ENCODE results near the gene NKRF. TPM values are rescaled to one million over a fixed set of nuclear protein-coding genes. Genes with fewer than 3 reads are reported as not detected.
"Not testable (repeated sequence)": the region's sequence is repeated elsewhere in the genome, so short reads cannot be mapped to it uniquely, and the experiment has no call there.

NKRF gene
- polyA plus RNA-seq (ENCODE audit: insufficient read length in 4 of 4) = 10 to 100 TPM; 14.5 to 18.0 (median 16.2) TPM

DNA sequence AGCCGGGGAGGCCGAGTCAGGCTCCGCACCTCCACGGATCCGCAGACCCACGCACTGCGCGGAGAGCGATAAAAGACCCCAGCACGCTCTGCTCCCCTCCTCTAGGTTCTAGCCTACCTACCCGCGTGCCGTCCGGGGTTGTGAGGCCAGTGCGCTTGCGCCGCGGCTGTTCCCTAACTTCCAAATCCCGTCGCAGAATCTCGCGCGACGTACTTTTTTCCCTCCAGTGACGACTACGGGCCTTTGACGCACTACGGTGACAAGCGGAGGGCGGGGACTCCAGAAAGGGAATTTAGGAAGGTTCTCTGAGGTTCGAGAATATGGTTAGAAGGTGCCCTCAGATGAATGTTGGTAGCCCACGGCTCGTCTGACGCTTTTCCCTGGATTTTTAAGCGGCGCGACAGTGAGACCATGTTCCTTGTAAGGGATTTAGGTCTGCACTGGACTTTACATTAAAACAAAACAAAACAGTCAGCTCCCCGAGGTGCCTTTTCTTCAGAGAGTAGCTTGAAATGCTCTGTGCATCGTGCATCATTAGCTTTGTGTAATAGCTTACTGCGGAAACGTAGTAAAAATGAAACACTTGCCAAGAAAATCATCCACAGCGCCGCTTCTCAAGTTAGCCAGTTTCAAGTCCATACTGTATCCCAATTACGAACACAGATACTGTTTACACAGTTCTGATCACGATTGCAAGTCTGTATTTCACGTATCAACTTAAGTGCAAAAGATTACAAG lies at the start of gene NKRF:
TSS of gene NKRF (minus strand) at position 145 of the 738 bp plus-strand sequence.
- peak; percentile 80 to 86 (median 83) for DNase-seq (ENCODE audit: low read depth in 4 of 4, low spot score in 3 of 4)

DNA sequence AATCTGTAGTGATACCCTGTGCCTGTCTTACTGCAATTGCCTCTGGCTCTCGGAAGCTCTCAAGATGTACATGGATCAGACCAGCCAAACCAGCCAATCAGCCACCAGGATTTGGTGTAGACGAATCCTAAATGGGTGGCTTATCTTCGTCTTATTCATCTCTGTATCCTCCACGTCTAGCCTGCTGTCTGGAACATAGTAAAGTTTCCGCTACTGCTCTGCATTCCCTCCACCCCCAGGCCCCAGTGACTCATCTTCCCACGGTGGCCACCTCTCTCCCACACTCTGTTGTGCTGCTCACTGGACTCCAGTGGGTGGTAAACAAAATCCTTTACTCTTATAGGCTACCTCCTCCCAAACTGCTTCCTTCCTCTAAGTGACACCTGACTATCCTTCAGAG lies 48.9 kb upstream of the NKRF start:
- no peak for DNase-seq (ENCODE audit: low read depth in 4 of 4, low spot score in 3 of 4)

DNA sequence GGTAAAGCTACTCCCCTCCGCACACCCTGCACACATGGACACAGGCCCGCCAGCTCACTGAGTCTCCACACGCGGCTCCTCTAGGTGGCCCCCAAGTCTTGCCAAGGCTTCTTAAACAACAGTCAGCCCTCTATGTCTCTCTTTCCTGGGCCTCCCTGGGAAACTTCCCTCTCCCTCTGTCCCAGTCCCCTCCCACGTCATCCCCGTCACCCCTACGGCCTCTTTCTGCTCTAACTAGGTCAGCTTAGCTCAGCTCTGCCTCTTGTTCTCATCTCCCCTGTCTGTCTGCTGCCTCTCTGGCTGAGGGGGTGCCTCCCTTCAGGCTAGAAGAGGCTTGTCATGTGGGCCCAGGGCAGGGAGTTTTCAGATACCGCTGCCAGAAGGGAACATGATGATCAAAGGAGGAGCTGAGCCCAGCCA lies 47.9 kb upstream of the NKRF start:
- DNase-seq (ENCODE audit: low read depth in 4 of 4, low spot score in 3 of 4) = peak in 1 of 4 donors; percentile 46

DNA sequence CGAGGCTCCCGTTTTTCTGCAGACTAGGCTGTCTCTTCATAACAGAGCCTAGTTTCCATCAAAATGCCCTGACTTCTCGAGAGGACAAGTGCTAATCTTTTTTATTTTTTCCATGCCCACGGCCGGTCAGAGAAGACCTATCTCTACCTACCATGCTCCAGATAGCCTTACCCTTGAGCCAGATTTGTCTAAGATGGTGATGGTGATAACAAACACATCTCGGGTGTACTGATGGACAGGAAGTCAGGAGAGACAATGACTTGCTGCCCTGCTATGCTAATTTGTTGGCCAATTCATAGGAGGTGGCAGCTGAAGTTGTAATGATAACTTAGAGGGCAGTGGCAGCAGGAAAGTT lies 42.2 kb upstream of the NKRF start:
- DNase-seq (ENCODE audit: low read depth in 4 of 4, low spot score in 3 of 4) = no peak

DNA sequence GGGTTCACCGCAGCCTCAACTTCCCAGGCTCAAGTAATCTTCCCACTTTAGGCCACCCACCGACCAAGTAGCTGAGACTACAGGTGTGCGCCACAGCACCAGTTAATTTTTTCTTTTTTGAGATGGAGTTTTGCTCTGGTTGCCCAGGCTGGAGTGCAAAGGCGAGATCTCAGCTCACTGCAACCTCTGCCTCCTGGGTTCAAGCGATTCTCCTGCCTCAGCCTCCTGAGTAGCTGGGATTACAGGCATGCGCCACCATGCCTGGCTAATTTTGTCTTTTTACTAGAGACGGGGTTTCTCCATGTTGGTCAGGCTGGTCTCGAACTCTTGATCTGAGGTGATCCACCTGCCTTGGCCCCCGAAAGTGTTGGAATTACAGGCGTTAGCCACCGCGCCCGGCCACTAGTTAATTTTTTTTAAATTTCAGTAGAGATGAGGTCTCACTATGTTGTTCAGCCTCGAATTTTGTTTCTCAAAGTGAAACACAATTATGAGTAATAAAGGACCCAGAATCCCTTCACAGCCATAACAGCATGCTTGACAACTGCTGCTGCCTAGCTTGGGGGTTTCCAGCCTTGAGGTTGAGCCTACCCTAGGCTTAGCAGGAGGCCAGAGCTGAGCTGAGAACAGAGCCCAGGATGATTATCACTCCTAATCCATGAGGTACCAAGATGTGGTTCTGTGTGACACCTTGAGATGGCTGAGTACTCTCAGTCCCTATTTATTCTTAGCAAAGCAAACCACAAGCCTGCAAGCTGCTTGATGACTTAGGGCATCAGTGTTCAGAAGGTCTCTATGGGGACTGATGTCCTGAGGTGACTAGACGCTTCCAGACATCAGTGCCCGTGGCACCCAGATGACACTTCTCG lies 41.6 kb upstream of the NKRF start:
- no peak for DNase-seq (ENCODE audit: low read depth in 4 of 4, low spot score in 3 of 4)

DNA sequence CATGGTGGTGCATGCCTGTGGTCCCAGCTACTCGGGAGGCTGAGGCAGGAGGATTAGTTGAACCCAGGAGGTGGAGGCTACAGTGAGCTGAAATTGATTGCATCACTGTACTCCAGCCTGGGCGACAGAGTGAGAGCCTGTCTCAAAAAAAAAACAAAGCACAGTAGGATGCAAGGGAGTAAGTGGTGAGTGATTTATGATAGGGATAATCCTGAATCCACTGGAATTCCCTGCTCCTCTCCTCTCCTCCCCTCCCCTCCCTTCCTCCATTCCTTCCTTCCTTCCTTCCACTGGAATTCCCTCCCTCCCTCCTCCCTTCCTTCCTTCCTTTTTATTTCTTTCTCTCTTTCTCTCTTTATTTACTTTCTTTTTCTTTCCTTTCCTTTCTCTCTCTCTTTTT lies 40.9 kb upstream of the NKRF start:
- DNase-seq (ENCODE audit: low read depth in 4 of 4, low spot score in 3 of 4) = no peak

DNA sequence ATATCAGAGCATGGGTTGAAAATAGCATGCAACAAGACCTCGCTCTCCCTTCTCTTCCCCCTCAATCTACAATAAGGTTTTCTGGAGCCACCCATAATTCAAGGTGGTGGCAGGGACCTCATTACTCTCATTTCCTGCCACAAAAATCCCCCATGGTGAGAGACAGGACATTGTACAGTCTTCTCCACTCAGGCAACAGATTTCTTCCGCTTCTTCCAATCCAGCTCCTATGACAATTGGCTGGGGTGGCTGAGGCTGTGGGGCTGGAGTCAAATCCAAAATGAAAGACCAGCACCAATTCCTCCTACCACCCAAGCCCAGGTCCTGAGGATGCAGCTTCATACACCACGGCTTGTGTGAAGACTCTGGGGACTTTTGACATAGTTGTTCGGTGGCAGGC lies 40.3 kb upstream of the NKRF start:
- no peak for DNase-seq (ENCODE audit: low read depth in 4 of 4, low spot score in 3 of 4)

DNA sequence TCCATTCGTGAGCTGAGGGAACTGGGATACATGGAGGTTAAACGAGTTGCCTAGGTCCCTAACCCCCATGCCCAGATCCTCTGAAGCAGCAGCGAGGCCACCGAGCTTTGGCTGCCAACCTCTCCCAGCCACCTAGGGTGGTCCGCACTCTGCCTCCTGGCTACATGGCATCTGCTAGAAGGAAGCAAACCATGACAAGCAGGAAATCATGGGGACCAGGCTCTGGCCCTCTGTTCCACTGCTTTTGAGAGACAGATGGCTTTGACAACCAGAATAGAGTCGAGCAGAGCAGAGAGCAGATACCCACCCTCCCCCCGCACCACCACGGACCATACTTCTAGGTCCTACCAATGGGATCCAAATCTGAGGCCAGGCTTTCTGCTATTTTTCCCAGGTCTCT lies 37.5 kb upstream of the NKRF start:
- DNase-seq (ENCODE audit: low read depth in 4 of 4, low spot score in 3 of 4) = no peak

DNA sequence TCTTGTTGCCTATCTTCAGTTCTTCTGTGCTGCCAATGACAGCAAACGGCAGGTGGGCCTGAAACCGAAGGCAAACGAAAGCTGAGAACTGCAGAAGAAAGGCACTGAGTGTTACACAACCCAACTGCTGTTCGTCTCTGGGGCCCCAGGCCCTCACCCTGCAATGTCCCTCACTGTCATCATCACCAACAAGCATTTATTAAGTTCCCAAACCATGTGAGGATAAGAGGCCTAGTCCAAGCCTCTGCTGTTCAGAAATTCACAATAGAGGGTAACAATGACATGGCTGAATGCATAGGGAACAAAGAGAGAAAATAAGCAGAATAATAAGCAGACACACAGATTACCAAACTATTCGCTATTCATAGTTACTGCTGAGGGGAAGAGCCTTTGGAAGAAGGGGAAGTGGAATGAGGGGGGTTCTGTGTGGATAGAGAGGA lies 34.5 kb upstream of the NKRF start:
- no peak for DNase-seq (ENCODE audit: low read depth in 4 of 4, low spot score in 3 of 4)

DNA sequence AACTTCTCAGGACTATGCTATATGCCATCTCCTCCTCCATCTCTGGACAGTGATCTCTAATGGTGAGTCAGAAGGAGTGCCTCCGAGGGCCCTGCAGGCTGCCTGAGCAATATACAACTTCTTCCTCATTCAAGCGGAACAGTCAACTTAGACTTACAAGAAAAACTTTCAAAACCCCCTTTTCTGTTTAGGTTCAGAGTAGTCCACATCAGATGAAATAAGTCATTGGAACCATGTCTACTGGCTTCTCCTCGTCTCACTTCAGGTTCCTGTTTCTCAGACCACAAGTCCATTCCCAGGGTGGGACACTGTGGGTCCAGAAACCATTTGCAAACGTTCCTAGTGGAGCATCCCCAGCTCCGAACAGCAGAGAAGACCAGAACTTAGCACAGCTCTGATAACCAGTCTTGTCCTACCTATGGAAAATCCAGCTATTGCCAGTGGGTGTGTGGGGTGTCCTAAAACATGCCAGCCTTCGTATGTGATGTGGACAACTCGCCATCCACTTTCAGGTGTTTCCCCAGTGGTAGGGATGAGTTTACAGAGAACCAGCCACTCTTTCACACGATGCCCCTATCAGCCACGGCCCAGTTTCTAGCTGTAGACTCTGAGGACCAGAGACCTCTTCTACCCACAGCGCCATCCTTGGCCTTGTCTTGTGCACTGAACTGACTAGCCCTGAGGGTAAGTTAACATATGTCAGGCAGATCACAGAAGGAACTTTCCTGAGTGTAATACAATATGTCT lies 32.7 kb upstream of the NKRF start:
- DNase-seq (ENCODE audit: low read depth in 4 of 4, low spot score in 3 of 4) = no peak

DNA sequence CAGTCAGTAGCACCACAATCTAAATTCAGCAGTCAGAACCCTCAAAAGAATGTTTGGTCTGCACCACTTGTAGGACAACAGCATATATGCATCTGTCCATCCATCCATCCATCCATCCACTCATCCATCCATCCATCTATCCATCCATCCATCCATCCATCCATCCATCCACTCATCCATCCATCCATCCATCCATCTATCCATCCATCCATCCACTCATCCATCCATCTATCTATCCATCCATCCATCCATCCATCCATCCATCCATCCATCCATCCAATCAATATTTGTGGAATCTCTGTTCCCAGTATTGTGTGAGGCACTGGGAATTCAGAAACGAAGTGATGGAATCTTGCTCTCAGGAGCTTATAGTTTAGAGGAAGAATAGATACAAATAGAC lies 31.2 kb upstream of the NKRF start:
- DNase-seq (ENCODE audit: low read depth in 4 of 4, low spot score in 3 of 4) = not testable (repeated sequence)

DNA sequence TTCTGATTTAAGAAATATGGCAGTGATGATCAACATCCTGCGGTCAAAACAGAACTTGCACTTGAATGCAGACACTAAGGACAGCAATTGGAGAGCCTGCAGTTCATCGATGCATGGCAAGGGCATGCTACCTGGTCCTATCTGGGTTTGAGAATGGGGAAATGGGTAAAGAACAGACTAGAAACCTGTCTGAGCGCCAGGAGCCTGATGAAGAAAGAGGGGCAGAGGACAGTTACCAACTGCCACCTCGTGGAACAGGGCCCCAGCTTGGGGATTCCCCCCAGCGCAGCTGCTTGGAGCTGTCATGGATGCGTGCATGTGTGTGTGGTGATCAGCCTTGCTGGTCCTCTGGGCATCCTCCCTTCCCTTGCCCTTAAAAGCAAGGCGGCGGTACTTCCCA lies 30.2 kb upstream of the NKRF start:
- DNase-seq (ENCODE audit: low read depth in 4 of 4, low spot score in 3 of 4) = no peak

DNA sequence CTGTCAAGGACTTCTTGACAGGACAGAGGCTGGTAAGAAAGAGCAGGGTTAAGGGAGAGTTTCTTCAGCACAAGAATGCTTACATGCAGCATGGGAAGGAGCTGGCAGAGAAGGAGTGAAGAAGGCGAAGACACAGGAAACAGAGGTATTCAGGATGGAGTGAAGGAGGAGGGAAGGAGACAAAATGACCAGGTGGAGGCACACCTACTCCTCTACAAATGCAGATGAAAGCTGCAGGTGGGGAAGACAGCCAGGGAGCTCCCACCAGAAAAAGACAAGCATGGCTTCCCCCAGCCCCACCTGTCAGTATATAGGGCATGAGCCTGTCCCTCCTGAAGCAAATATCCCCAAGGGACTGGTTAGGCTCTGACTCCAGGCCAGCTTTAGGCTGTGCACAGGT lies 29.6 kb upstream of the NKRF start:
- no peak for DNase-seq (ENCODE audit: low read depth in 4 of 4, low spot score in 3 of 4)

DNA sequence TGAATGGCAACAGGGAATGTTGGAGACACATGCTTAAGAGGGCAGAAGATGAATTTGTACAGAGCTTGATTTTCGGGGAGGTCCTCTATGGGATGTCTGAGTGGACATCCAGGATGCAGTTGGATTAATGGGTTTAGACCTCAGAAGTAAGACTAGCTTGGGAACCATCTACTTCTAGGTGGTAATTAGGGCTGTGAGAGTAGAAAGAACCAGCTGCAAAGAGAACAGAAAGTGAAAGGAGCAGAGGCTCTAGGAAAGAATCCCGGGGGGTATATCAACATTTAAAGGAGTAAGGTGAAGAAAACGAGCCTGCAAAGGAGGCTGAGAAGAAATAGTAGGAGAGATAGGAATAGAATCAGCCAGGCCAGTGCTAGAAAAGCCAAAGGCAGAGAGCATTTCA lies 29.0 kb upstream of the NKRF start:
- DNase-seq (ENCODE audit: low read depth in 4 of 4, low spot score in 3 of 4) = no peak

DNA sequence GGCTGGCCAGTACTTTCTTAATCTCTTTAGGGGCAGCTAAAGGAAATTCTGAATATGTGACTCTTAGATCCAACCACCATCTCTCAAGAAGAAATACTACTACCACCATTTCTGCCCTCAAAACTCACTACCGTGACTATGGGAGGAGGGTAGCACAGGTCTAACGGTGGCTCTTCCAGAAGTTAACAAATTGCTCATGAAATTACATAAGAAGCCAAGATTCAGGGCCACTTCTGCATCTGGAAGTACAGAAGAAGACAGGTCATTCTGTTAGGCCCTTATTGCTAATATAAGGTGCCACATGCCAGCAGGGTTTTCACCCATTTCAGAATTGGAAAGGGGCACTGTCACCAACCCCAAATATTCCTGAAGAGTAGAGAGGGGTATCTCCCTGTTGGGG lies 19.6 kb upstream of the NKRF start:
- DNase-seq (ENCODE audit: low read depth in 4 of 4, low spot score in 3 of 4) = no peak

DNA sequence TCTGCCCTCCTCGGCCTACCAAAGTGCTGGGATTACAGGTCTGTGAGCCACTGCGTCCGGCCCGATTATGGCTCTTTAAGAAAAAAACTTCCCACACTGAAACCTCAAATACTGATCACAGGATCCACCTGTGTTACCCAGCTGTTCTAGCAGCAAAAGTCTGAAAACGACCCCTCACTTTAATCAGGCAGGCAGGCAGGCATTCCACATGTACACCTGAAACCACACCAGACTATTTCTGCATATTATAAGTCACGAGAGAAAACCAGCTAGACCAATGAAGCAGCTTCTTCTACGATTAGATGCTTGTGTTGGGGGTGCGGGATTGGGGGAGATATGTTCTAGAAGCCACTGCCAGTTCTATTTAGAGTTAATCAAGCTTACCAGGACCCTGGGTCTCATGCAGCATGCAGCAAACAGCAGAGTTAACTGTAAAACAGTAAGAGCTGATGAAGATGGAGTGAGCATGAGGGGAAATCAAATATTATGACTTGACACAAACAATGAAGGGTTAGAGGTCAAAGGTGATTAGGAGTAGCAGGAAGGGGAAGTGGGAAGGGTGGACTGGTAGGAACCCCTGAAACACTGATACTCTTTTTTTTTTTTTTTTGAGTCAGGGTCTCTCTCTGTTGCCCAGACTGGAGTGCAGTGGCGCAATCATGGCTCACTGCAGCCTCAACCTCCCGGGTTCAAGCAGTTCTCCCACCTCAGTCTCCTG lies 18.9 kb upstream of the NKRF start:
- DNase-seq (ENCODE audit: low read depth in 4 of 4, low spot score in 3 of 4) = no peak

DNA sequence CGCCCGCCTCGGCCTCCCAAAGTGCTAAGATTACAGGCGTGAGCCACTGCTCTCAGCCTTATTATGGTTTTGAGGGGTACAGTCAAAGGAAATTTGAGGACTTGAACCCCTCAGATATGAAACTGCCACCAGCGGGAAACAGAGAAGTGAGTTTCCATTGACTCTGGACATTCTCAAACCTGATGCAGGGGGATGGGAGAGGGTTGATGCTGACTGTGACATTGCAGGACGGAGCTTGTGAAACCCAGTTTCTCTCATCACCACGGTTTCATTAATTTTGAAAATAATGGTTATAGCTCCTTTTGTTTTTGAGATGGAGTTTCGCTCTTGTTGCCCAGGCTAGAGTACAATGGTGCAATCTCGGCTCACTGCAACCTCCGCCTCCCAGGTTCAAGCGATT lies 18.2 kb upstream of the NKRF start:
- DNase-seq (ENCODE audit: low read depth in 4 of 4, low spot score in 3 of 4) = no peak

DNA sequence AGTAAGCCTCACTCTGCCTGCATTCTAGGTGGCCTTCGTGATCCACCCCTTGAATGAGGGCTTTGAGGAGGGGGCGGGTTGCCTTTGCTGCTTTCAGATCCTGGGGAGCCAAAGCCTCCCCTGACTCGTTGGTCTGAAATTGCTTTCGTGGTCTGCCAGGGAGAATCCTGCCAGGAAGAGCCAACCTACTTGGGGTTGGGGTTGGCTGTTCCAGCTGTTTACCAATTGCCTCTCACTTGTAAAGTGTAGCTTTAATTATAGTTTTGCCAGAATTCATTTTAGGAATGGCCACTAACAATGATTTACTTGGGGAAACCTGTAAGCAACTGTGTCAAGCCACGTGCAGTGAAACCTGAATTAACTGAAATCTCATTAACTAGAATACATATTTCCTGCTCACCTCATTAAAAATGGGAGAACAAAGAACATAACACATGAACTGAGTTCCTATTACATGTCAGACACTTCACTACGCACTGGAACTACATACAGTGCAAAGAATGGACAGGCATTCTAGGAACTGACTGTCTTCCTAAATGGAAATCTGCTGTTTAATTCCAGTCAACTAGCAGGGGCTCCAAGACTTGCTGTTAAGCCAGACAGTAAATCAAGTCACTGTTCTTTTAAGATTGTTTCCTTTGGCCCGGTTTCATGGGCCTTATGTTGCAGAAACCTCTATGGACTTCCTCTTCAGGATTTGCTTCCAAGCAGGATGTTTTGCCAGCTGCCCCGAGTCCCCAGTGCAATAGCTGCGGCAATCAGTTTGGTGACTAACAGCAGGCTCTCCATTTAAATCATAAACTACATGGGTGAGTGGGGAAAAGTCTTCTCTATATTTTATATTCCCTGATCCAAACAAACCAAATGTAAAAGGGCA lies 16.4 kb upstream of the NKRF start:
- DNase-seq (ENCODE audit: low read depth in 4 of 4, low spot score in 3 of 4) = peak in 1 of 4 donors; percentile 67

DNA sequence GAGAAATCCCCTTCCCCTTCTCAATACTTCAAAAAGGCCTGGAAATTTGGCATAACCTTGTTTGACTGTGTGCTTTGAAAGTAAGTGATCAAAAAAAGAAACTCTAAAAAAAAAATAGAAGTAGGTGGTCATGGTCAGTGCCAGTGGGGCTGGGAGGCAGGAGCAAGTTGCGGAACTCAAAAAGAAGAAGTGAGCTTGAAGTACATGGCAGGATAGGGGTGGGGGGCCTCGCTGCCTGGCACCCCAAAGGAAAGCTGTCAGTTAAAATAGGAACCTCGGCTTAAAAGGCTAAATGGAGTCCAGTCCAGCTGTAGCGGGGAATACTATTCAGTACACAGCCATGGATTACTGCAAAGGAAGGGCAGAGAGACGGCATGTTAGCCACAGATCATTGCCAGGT lies 12.2 kb upstream of the NKRF start:
- no peak for DNase-seq (ENCODE audit: low read depth in 4 of 4, low spot score in 3 of 4)

Data from left renal pelvis (tissue), 4 donors.